GM21423 (cell line): ENCODE measurements around the gene ECHDC1.
"Not testable (repeated sequence)": the region's sequence is repeated elsewhere in the genome, so short reads cannot be mapped to it uniquely, and the experiment has no call there.

Experiments used
- ATAC-seq: cut with Tn5 transposase; IDR thresholded peaks from one replicate; pipeline ENCODE4 v1.9.1; 2021; ENCODE audit warnings: mild to moderate bottlenecking, moderate library complexity; ENCODE audit not compliant: unreplicated experiment

Gene ECHDC1, protein sequence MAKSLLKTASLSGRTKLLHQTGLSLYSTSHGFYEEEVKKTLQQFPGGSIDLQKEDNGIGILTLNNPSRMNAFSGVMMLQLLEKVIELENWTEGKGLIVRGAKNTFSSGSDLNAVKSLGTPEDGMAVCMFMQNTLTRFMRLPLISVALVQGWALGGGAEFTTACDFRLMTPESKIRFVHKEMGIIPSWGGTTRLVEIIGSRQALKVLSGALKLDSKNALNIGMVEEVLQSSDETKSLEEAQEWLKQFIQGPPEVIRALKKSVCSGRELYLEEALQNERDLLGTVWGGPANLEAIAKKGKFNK

GRCh38 chr6:127342946-127343808, at the start of gene ECHDC1:
Gene ECHDC1 (minus strand): TSS chr6:127343609. CDS start chr6:127331028, 12,581 bp downstream.
- peak; percentile 71 for ATAC-seq

DNA sequence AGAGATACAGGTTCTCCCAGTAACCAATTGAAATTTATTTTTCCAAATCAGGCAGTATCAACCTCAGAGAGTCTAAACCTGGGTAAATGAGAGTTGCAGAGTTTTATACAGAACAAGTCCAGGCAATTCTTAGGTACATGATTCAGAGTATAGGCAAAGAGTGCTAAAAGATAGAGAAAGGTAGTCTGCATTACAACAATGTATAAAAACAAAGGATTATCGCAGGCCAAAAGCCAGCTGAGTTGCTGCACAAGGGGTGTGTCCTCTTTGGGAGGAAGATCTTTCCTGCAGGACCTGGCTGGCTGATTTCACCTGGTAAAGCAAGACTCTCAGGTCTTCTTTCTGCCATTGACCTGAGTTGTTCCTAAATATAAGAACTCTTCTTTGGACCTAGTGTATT, 48.9 kb upstream of the ECHDC1 start:
- no peak for ATAC-seq

DNA sequence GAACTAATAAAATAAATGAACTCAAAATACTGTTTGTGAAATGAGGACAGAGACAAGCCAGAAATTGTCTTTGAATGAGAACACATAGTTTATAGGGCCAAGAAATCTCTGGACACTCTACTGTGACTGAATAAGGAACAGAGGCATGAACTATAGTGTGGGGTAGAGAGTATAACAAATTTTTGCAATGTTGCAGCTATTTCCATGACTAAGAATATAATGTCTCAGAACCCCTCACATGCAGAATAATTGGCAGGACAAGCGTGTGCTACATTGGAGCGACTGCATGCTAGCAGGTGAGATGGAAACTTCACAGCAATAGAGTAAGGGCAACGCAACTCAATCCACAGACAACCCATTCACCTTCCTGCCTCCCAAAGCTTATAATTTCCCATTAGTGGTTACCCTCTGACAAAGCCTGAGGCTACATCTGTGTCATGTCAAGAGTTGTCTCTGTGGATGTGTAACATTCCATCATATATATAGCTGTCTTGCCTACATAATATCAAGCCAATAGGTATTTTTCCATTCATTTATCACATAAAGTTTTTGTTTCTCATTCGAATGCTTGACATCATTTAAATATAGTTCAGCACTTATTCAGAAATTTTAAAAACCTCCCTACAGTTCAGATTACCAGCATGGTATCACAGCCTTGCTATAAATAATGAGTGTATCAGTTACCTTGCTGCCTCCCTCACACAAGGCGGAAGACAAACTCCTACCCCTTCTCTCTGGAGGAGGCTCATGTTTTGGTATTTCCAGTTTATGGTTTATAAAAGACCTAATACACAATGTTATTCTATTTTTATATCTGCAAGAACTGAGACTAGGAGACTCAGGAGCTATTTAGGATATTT, 47.9 kb upstream of the ECHDC1 start:
- no peak for ATAC-seq

GRCh38 chr6:127389706-127390105, 46.3 kb upstream of the ECHDC1 start:
- no peak for ATAC-seq

- ATAC-seq: no peak
Observed at GRCh38 chr6:127385668-127386430, 42.4 kb upstream of the ECHDC1 start.

- not testable (repeated sequence) for ATAC-seq
Observed at GRCh38 chr6:127384848-127385247, 41.4 kb upstream of the ECHDC1 start.

DNA sequence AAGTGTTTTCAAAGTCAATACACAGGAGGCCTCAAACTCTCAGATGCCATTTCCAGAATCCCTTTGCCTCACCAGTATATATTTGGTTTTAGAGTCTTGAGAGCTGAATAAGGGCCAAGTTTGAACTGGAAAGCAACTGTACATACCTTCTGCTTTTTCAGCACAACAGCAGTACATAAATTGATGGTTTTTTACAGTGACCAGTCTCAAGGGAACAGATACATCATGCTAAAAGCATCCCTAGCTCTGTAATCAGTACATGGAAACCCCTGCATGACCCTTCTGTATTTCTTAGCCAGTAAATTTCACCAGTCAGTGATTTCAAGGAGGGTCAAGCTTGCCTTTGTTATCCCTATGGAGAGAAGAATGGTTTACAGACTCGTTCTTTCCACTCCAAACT, 40.6 kb upstream of the ECHDC1 start:
- ATAC-seq: no peak

DNA sequence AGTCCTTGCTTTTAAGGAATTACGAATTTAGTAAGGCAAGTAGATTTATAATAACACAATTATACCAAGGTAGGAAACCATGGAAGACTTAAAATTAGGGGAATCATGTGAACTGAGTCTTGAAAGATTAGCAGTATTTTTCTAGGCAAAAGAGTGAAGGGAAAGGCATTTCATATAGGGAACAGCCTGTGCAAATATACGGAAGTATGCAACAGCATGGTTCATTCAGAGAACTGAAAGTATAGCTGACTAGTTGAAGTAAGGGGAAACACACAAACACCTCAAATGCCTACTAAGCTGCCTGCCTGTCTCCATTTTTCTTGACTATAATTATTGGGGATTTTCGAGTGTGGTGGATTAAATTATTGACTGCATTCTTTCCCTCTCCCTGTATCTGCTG, 39.0 kb upstream of the ECHDC1 start:
- no peak for ATAC-seq

GRCh38 chr6:127381384-127381783, 38.0 kb upstream of the ECHDC1 start:
- ATAC-seq: no peak

GRCh38 chr6:127376685-127377084, 33.3 kb upstream of the ECHDC1 start:
- no peak for ATAC-seq

DNA sequence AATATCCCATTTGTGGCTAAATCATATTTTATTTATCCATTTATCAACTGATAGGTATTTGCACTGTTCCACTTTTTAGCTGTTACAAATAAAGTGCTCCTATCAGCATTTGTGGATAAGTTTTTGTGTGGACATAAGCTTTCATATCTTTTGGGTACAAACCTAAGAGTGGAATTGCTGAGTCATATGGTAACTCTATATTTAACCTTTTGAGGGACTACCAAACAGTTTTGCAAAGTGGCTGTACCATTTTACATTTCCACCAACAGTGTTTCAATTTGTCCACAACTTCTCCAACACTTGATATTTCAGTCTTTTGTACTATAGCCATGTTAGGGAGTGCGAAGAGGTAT, 23.6 kb upstream of the ECHDC1 start:
- ATAC-seq: no peak

DNA sequence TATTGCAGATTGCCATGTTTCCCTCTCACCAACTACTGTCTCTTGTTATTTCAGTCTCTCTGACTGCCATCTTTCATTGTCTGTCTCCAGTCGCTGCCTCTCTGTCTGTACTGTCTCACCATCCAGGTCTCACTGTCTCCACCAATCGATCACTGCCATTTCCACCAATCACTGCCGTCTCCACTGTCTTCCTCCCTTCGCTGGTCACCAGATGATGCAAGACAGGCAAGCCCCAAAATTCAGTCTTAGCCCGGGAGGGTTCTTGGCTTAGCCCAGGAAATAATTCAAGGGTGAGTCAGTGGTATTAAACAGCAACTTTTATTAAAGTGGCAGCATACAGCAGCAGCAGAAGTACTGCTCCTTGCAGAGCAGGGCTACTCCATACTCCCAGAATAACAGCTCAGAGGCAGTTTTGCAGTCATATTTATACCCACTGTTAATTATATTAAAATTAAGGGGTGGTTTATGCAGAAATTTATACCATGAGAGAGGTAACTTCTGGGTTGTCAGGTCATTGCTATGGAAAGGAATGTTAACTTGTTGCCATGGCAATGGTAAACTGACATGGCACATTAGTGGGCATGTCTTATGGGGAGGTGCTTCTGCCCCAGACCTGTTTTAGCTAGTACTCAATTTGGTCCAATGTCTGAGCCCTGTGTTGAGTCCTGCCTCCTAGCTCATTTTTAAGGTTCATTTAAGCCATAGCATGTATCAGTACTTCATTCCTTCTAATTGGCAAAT, 23.0 kb upstream of the ECHDC1 start:
- ATAC-seq: no peak

- ATAC-seq: no peak
Observed at GRCh38 chr6:127365874-127366273, 22.5 kb upstream of the ECHDC1 start.

DNA sequence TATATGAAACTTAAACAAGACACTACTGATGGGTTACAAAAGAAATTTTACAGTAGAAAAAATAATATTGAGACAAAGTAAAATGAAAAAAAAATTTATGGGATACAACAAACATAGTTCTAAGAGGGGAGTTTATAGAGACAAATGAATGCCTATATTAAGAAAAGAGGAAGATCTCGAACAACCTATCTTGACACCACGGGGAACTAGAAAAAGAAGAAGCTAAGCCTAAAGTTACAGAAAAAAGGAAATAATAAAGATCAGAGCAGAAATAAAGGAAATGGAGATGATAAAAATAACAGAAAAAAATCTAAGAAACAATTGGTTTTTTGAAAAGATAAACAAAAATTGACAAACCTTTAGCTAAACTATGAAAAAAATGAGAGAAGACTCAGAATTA, 9.1 kb upstream of the ECHDC1 start:
- no peak for ATAC-seq

DNA sequence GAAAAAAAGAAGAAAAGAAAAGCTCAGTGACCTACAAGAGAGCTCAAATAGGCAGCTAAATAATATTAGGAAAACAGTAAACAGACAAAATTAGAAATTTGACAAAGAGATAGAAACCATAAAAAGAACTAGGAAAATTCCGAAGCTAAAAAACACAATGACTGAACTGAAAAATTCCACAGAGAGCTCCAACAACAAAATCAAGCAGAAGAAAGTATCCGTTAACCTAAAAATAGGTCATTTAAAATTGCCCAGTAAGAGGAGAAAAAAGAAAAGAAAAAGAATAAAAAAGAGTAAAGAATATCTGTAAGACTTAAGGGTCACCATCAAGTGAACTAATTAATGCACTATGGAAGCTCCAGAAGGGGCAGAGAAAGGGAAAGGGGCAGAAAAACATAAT, 6.6 kb upstream of the ECHDC1 start:
- ATAC-seq: no peak

GRCh38 chr6:127348028-127348661, 4.7 kb upstream of the ECHDC1 start:
- ATAC-seq: no peak

GRCh38 chr6:127347178-127347577, 3.8 kb upstream of the ECHDC1 start:
- no peak for ATAC-seq

- ATAC-seq: no peak
Observed at GRCh38 chr6:127345521-127345920, 2.1 kb upstream of the ECHDC1 start.
